PFSK-1 (cell line): ENCODE measurements around the gene C12orf43.

Experiments used
- SIN3A ChIP-seq: IDR thresholded peaks from 2 replicates; pipeline ENCODE4 v1.6.1; 2012; ENCODE audit warnings: mild to moderate bottlenecking, low read length, moderate library complexity, borderline replicate concordance; ENCODE audit not compliant: insufficient read depth
- TAF1 ChIP-seq: IDR thresholded peaks from 2 replicates; pipeline ENCODE4 v1.6.1; 2012; ENCODE audit warnings: low read length, control low read depth, borderline replicate concordance; ENCODE audit not compliant: insufficient read depth
- TF ChIP-seq, protein P1 (sequence below), 2 experiments: IDR thresholded peaks; 2 replicates each; pipeline versions ENCODE4 v1.6.1 to v1.8.0; 2011 to 2012; ENCODE audit warnings: low read depth in 2 of 2, low read length in 2 of 2, control low read depth in 1 of 2, inconsistent platforms in 1 of 2, mild to moderate bottlenecking in 1 of 2, moderate library complexity in 1 of 2; ENCODE audit not compliant: insufficient read depth in 1 of 2

- TF ChIP-seq SIN3A: no peak
- TF ChIP-seq, protein P1, sequence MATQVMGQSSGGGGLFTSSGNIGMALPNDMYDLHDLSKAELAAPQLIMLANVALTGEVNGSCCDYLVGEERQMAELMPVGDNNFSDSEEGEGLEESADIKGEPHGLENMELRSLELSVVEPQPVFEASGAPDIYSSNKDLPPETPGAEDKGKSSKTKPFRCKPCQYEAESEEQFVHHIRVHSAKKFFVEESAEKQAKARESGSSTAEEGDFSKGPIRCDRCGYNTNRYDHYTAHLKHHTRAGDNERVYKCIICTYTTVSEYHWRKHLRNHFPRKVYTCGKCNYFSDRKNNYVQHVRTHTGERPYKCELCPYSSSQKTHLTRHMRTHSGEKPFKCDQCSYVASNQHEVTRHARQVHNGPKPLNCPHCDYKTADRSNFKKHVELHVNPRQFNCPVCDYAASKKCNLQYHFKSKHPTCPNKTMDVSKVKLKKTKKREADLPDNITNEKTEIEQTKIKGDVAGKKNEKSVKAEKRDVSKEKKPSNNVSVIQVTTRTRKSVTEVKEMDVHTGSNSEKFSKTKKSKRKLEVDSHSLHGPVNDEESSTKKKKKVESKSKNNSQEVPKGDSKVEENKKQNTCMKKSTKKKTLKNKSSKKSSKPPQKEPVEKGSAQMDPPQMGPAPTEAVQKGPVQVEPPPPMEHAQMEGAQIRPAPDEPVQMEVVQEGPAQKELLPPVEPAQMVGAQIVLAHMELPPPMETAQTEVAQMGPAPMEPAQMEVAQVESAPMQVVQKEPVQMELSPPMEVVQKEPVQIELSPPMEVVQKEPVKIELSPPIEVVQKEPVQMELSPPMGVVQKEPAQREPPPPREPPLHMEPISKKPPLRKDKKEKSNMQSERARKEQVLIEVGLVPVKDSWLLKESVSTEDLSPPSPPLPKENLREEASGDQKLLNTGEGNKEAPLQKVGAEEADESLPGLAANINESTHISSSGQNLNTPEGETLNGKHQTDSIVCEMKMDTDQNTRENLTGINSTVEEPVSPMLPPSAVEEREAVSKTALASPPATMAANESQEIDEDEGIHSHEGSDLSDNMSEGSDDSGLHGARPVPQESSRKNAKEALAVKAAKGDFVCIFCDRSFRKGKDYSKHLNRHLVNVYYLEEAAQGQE (IDR thresholded peaks at IDR 0.05; ENCODE audit: insufficient read depth in 1 of 2, low read depth in 2 of 2, low read length in 2 of 2): no peak
- TF ChIP-seq TAF1: no peak
Measured at GRCh38 chr12:120972870-120973543, 43.3 kb downstream of the C12orf43 start.
